GM04504 (cell line): ENCODE measurements around the gene PILRA.
A peak's percentile ranks its signal among the peaks of the same experiment; 100 is the strongest.
"Not testable (repeated sequence)": the region's sequence is repeated elsewhere in the genome, so short reads cannot be mapped to it uniquely, and the experiment has no call there.

Experiments
- DNase-seq: peaks from one replicate; pipeline ENCODE4 v3.0.0-alpha.2; 2012; ENCODE audit warnings: low read depth

The PILRA gene

DNA sequence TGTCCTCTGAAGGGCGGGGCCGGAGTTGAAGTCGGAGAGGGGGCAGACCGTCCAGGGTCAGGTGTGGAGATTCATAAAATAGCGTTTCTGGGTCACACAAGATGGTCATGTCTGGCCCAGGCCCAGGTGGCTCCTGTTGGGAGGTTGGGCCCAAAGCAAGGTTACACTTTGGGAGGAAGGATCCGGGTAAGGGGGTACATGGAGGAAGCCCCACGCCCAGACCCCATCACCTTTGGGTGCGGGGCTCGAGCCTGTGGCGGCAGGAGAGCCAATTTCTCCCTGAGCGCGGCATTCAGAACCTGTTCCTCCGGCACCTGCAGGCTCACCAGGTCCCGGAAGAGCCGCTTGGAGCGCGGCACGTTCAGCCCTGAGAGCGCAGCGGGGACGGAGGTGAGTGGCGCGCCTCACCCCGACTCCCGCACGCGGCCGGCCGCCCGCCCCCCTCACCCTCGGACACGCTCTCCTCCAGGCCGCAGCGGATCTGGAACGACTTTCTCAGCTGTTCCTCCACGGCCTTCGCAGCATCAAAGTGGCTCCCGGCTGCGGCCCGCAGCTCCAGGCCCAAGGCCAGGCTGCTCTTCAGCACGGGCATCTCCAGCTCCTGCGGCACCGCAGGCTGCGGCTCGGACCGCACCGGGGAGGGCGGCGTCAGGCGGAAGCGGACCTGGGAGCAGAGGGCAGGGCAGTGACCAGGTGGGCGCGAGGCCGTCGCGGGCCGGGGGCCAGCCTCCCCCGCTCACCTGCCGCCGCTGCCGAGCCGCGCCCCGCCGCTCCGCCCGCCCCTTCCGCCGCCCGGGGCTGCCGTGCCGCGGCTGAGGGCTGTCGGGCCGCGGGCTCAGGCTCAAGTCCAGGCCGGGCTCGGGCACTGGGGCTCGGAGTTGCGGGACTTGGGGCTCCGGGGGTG is 62.4 kb downstream of the PILRA start:
- DNase-seq = no peak

DNA sequence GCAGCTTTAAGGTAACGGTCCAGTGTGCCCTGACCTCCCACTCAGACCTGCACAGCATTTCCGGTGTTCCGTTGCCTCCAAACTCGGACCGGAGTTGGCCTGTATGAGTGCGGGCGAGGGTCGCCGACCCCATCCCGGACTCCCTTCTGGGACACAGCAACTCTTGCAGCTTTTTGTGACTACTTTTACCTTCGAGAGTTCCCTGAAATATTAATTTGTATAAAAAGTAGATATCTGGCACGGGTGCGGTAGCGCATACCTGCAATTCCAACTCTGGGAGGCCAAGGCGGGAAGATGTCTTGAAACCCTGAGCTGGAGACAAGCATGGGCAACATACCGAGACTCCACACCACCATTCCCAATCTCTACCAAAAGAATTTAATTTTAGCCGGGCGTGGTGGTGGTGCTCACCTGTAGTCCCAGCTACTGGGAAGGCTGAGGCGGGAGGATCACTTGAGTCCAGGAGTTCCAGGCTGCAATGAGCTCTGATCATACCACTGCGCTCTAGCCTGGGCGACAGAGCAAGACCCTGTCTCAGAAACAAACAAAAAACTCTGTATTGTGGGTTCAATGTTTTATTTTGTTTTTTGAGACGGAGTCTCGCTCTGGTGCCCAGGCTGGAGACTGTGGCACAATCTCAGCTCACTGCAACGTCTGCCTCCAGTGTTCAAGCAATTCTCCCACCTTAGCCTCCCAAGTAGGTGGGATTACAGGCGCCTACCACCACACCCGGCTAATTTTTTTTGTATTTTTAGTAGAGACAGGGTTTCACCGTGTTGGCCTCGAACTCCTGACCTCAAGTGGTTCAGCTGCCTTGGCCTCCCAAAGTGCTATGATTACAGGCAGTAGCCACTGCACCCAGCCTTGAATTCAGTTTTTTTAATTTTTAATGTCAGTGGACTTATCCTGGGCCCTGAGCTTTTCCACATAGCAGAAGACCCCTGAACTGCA is 64.1 kb downstream of the PILRA start:
- DNase-seq = no peak

DNA sequence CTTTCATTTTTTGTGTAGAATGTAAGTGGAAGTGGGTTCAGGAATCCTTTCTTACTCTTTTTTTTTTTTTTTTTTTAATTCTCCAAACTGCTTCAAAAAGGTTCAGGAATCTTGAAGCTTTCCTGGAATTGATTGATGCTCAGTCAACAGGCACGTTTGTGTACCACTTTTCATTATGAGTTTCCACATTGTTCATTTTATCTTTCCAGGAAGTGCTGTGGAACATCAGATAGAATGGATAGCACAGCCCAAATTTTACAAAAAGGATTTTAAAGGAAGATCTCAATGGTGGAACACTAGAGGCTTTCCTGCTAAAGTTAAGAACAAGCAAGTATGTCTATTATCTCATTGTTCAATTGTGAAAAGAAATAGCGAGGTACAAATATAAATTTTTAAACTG is 64.9 kb downstream of the PILRA start:
- no peak for DNase-seq

DNA sequence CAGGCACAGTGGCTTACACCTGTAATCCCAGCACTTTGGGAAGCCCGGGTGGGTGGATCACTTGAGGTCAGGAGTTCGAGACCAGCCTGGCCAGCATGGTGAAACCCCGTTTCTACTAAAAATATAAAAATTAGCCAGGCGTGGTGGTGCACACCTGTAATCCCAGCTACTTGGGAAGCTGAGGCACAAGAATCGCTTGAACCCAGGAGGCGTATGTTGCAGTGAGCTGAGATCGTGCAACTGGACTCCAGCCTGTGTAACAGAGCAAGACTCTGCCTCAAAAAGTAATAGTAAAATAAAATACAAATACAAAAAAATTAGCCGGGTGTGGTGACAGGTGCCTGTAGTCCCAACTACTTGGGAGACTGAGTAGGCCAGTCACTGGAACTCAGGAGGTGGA is 65.4 kb downstream of the PILRA start:
- DNase-seq = not testable (repeated sequence)

DNA sequence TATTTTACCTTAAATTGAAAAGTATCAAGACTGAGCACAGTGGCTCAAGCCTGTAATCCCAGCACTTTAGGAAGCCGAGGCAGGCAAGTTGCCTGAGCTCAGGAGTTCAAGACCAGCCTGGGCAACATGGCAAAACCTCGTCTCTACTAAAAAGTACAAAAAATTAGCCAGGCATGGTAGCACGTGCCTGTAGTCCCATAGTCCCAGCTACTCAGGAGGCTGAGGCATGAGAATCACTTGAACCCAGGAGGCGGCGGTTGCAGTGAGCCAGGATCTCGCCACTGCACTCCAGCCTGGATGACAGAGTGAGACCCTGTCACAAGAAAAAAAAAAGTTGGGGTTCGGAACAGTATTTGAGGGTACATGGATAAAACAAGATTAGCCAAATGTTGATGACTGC is 66.0 kb downstream of the PILRA start:
- DNase-seq = not testable (repeated sequence)

DNA sequence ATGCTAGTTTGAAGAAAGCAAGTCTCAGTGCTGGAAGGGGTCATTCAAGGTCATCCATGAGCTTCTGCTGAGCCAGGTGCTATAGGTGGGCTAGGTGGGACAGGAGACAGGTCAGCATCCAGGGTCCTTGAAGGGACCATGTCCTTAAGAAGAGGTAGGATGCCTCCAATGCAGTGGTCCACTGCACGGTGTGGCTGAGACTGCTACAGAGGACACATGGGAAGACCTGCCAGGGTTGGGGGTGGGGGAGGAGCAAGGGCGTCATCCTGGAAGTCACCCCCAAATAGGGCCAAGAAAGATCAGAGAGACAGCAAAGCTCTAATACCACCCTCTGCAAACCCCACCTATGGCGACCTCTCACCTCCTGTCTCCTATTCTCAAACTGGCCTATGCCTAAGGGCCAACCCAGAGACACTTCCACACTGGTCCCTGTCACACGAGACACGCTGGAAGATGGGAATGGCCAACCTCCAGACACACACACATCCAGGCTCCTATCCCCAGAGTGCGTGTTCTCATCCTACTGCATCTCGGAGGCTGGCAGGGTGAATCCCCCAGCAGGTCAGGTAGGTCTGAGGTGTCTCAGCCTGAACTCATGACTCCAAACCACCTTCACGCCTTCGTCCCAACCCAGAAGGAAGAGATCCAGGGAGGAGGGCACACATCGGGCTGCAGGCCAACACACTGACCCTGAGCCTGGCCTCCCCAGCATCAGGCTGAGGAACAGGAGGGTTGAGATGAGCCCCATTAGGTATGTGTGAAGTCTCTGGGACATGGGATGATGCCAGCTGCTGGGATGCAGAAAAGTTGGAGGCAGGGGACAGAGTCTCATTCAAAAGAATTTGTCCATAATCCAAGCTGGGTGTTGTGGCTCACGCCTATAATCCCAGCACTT is 68.6 kb downstream of the PILRA start:
- DNase-seq = no peak

DNA sequence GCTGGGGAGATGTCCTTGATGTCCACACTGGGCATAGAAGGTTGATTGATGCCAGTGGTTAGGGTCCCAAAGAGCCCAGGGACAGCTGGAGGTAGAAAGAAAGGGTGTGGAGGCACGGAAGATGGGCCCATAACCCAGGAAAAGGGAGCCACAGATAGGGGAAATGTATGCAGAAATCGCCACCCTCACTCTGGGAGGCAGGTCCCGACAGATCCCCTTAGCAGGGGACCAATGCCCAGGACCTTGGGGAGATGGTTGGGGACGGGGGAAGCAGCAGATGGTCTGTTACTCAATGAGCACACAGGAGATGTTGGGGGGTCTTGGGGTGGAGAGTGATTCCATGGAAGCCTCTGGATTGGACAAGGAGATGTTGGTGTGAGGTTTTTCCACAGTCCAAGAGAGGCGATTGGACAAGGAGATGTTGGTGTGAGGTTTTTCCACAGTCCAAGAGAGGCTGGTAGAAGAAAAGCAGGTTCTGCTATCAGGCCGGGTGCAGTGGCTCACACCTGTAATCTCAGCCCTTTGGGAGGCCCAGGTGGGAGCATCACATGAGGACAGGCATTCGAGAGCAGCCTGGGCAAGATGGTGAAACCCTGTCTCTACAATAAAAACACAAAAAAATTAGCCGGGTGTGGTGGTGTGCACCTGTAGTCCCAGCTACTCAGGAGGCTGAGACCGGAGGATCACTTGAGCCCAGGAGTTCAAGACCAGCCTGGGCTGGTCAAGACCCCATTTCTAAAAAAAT is 70.0 kb downstream of the PILRA start:
- no peak for DNase-seq

DNA sequence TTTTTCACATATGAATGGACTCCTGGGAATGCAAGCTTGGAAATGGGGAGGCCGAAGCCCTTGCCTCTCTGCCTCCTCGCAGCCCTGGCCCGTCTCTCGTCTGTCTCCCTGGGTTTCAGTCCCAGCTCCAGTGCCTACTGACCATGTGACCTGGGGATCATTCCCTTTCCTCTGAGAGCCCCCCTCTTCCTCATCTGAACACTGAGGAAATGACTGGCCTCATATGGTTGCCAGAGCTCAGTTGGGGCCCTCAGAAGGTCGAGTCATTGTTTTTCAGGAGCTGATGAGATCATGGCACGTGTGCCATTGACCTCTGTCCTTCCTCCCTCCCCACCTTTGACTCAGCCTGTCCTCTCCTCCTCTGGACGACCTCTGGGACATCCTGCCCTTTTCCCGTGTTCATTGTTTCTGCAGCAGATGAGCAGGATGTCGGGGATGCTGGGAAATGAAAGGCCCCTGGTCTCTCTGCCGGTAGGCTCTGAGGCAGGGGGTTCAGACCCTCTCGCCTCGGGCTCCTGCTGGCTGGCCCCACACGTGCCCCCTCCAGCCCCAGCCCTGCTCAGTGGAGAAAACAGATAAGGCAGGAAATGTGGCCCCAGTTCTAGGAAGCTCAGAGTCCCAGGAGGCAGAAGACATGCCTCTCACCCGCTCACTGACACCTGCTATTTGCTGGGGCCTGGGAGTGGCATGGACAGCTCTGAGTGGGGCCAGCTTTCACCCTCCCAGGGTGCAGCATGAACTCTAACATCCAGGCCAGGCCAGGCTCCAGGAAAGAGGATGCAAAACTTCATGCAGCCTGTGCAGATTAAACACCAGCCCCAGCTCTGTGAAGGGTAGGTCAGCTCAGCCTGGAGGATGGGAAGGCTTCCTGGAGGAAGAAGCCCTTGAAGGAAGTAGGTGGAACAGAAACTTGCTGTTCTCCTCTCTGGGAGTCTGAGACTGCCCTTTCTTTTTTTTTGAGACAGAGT is 71.3 kb downstream of the PILRA start:
- peak; percentile 50 for DNase-seq

DNA sequence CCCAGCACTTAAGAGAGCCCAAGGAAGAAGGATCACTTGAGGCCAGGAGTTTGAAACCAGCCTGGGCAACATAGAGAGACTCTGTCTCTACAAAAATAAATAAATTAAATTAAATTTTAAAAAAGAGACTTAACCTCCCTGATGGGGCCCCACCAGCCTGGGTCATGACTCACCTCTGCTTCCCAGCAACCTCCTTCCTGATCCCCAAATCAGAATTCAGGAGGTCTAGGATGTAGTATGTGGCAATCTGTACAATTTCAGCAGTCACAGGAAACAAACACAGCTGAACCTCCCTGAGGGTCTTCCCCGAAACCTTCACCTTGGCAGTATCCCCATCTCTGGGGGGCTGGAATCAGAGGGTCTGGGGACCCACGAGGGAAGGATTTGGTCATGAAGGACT is 72.8 kb downstream of the PILRA start:
- DNase-seq = no peak

DNA sequence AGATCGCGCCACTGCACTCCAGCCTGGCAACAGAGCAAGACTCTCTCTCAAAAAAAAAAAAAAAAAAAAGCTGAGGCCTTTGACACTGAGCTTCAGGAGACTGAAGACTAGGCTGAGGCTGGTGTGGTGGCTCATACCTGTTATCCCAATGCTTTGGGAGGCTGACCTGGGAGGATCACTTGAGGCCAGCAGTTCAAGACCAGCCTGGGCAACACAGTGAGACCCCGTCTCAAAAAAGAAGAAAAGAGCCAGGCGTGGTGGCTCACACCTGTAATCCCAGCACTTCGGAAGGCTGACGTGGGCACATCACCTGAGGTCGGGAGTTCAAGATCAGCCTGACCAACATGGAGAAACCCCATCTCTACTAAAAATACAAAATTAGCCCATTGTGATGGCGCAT is 74.1 kb downstream of the PILRA start:
- DNase-seq = not testable (repeated sequence)

DNA sequence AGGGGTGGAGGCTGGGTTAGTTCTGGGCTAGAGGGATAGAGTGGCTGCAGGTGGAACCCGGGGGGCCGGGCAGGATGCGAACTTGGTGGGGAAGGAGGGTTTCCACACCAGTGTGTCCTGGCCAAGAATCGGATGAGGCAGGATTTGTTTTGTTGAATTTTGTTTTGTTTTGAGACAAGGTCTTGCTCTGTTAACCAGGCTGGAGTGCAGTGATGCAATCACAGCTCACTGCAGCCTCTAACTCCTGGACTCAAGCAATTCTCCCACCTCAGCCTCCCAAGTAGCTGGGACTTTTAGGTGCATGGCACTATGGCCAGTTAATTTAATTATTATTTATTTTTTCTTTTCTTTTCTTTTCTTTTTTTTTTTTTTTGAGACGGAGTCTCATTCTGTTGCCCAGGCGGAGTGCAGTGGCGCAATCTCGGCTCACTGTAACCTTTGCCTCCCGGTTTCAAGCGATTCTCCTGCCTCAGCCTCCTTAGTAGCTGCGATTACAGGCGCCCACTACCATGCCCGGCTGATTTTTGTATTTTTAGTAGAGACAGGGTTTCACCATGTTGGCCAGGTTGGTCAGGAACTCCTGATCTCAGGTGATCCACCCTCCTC is 76.0 kb downstream of the PILRA start:
- no peak for DNase-seq
